Thymus (tissue), 11 donors: ENCODE data around the gene FHIT. TPM values are rescaled to one million over a fixed set of nuclear protein-coding genes. Genes with fewer than 3 reads are reported as not detected.
"Not testable (repeated sequence)": the region's sequence is repeated elsewhere in the genome, so short reads cannot be mapped to it uniquely, and the experiment has no call there.

ENCODE experiments used
- DNase-seq, 9 donors: peaks; one replicate each; pipeline ENCODE4 v3.0.0-alpha.2; 2013; ENCODE audit warnings: low spot score in 9 of 9, low read depth in 6 of 9, missing footprints in 1 of 9
- H3K27ac ChIP-seq, 2 donors: one replicate each; pipeline ENCODE4 v1.5.1; 2013; ENCODE audit warnings: control low read depth in 1 of 2, low read depth in 1 of 2, low read length in 1 of 2, mild to moderate bottlenecking in 1 of 2, moderate library complexity in 1 of 2
- H3K27me3 ChIP-seq, 2 donors: one replicate each; pipeline ENCODE4 v1.5.1; 2013; ENCODE audit warnings: low read length in 1 of 2; ENCODE audit not compliant: control insufficient read depth in 2 of 2, insufficient read depth in 1 of 2
- H3K36me3 ChIP-seq, 2 donors: one replicate each; pipeline ENCODE4 v1.5.1; 2013; ENCODE audit warnings: low read length in 1 of 2, mild to moderate bottlenecking in 1 of 2, moderate library complexity in 1 of 2; ENCODE audit not compliant: control insufficient read depth in 2 of 2, insufficient read depth in 2 of 2
- H3K4me1 ChIP-seq, 2 donors: one replicate each; pipeline ENCODE4 v1.5.1; 2013; ENCODE audit warnings: low read length in 2 of 2; ENCODE audit not compliant: control insufficient read depth in 2 of 2, insufficient read depth in 2 of 2
- H3K4me3 ChIP-seq, 2 donors: one replicate each; pipeline ENCODE4 v1.5.1; 2013; ENCODE audit warnings: low read length in 2 of 2, control low read depth in 1 of 2, mild to moderate bottlenecking in 1 of 2
- H3K9me3 ChIP-seq, 2 donors: one replicate each; pipeline ENCODE4 v1.5.1; 2013; ENCODE audit warnings: low read length in 1 of 2, mild to moderate bottlenecking in 1 of 2; ENCODE audit not compliant: control insufficient read depth in 2 of 2, insufficient read depth in 1 of 2
- WGBS: extraction: QIAGEN DNeasy Blood & Tissue Kit; methylation state at CpG from one replicate; pipeline ENCODE4 v1.1.7; 2013; 5-methylcytosine and 5-hydroxymethylcytosine counted together
- polyA plus RNA-seq: library from polyadenylated mRNA; stranded (reverse); fragments of 200-250 nt; gene quantifications from one replicate; pipeline ENCODE4 v1.2.3, GENCODE V29; 2013
- total RNA-seq: library from RNA; stranded (reverse); fragments of 120-200 nt; gene quantifications from one replicate; pipeline ENCODE4 v1.2.4, GENCODE V29; 2013
- donor health status: healthy.

The FHIT gene
- total and polyA plus RNA-seq, 2 donors = 9.2 to 13.2 TPM

- no peaks in the 10 kb centered on the region for H3K4me1 ChIP-seq
- H3K36me3 ChIP-seq = no peaks in the 10 kb centered on the region
- H3K27me3 ChIP-seq = no peaks in the 10 kb centered on the region
- no peak overlapping the region for H3K27ac ChIP-seq
- DNase-seq = no peak
- H3K4me3 ChIP-seq = no peak overlapping the region
- over 99% methylated on average over 2 of the region's 2 CpGs for WGBS
- H3K9me3 ChIP-seq = no peaks in the 10 kb centered on the region
Measured at GRCh38 chr3:61053781-61054496, 197.3 kb downstream of the FHIT start.

- Histone ChIP-seq H3K4me1 (no peaks in the 10 kb centered on the region), H3K4me3 (no peak overlapping the region), H3K27ac (no peak overlapping the region), H3K36me3 (no peaks in the 10 kb centered on the region), H3K9me3 (no peaks in the 10 kb centered on the region), H3K27me3 (no peaks in the 10 kb centered on the region)
- no peak for DNase-seq
- WGBS = 98% methylated on average over 1 of the region's 1 CpG
Measured at GRCh38 chr3:61052851-61053250, 198.4 kb downstream of the FHIT start.

- DNase-seq = no peak
- H3K9me3 ChIP-seq = no peaks in the 10 kb centered on the region
- H3K27ac ChIP-seq = no peak overlapping the region
- H3K36me3 ChIP-seq = no peaks in the 10 kb centered on the region
- no peaks in the 10 kb centered on the region for H3K27me3 ChIP-seq
- 95% methylated on average over 1 of the region's 1 CpG for WGBS
- no peak overlapping the region for H3K4me3 ChIP-seq
- H3K4me1 ChIP-seq = no peaks in the 10 kb centered on the region
Measured at GRCh38 chr3:61051666-61052065, 199.6 kb downstream of the FHIT start.

GRCh38 chr3:61045169-61045568 is 206.1 kb downstream of the FHIT start:
- not testable (repeated sequence) for H3K9me3 ChIP-seq, H3K27me3 ChIP-seq, DNase-seq, H3K27ac ChIP-seq, H3K36me3 ChIP-seq, H3K4me3 ChIP-seq, H3K4me1 ChIP-seq
- WGBS = 100% methylated on average over 1 of the region's 1 CpG

GRCh38 chr3:61043156-61043555 is 208.1 kb downstream of the FHIT start:
- H3K36me3 ChIP-seq = no peaks in the 10 kb centered on the region
- no peaks in the 10 kb centered on the region for H3K27me3 ChIP-seq
- H3K4me1 ChIP-seq = no peaks in the 10 kb centered on the region
- no peak for DNase-seq
- no peak overlapping the region for H3K4me3 ChIP-seq
- 97% methylated on average over 10 of the region's 10 CpGs for WGBS
- H3K9me3 ChIP-seq = peaks cover 0 to 10% of the 10 kb centered on the region in 2 donors
- no peak overlapping the region for H3K27ac ChIP-seq

GRCh38 chr3:61040618-61041017 is 210.6 kb downstream of the FHIT start:
- Histone ChIP-seq H3K4me1 (no peaks in the 10 kb centered on the region), H3K27me3 (no peaks in the 10 kb centered on the region), H3K9me3 (peaks cover 0 to 10% of the 10 kb centered on the region in 2 donors), H3K27ac (no peak overlapping the region), H3K4me3 (no peak overlapping the region), H3K36me3 (no peaks in the 10 kb centered on the region)
- no peak for DNase-seq
- WGBS = 99% methylated on average over 2 of the region's 2 CpGs

- no peaks in the 10 kb centered on the region for H3K27me3 ChIP-seq
Measured at GRCh38 chr3:61035573-61035972, 215.7 kb downstream of the FHIT start.

GRCh38 chr3:61032991-61033390 is 218.3 kb downstream of the FHIT start:
- no peaks in the 10 kb centered on the region for H3K36me3 ChIP-seq
- no peak overlapping the region for H3K27ac ChIP-seq
- 97% methylated on average over 5 of the region's 5 CpGs for WGBS
- H3K9me3 ChIP-seq = no peaks in the 10 kb centered on the region
- no peaks in the 10 kb centered on the region for H3K4me1 ChIP-seq
- H3K27me3 ChIP-seq = no peaks in the 10 kb centered on the region
- no peak overlapping the region for H3K4me3 ChIP-seq
- DNase-seq = no peak

More at GRCh38 chr3:61035573-61035972, 215.7 kb downstream of the FHIT start:
- no peak overlapping the region for H3K27ac ChIP-seq
- 99% methylated on average over 1 of the region's 1 CpG for WGBS
- no peaks in the 10 kb centered on the region for H3K4me1 ChIP-seq
- no peak overlapping the region for H3K4me3 ChIP-seq
- H3K36me3 ChIP-seq = no peaks in the 10 kb centered on the region
- no peaks in the 10 kb centered on the region for H3K9me3 ChIP-seq
- DNase-seq = no peak

- Histone ChIP-seq H3K4me1 (no peaks in the 10 kb centered on the region), H3K36me3 (no peaks in the 10 kb centered on the region), H3K4me3 (no peak overlapping the region), H3K9me3 (no peaks in the 10 kb centered on the region), H3K27ac (no peak overlapping the region), H3K27me3 (no peaks in the 10 kb centered on the region)
- over 99% methylated on average over 2 of the region's 2 CpGs for WGBS
- DNase-seq = no peak
Measured at GRCh38 chr3:61031503-61031902, 219.7 kb downstream of the FHIT start.
